Astrocyte (in vitro differentiated cells and primary cell): ENCODE measurements around the gene PRPF40B. TPM values are rescaled to one million over a fixed set of nuclear protein-coding genes. Genes with fewer than 3 reads are reported as not detected.
"Not testable (repeated sequence)": the region's sequence is repeated elsewhere in the genome, so short reads cannot be mapped to it uniquely, and the experiment has no call there.

ENCODE experiments used
- DNase-seq: peaks from one replicate; pipeline ENCODE4 v3.0.0-alpha.2; 2010; ENCODE audit warnings: low read depth
- FAIRE-seq: peaks from 2 replicates; lab custom pipeline; 2011; peaks lifted over from hg19 to GRCh38; lab: Jason Lieb, UNC
- H2AFZ ChIP-seq: 2 replicates; pipeline ENCODE4 v1.6.0; 2012; ENCODE audit warnings: low read depth, low read length, inconsistent platforms
- H3K27ac ChIP-seq: 2 replicates; pipeline ENCODE4 v1.5.1; 2011; ENCODE audit warnings: low read depth, low read length, inconsistent platforms
- H3K27me3 ChIP-seq: 2 replicates; pipeline ENCODE4 v1.6.0; 2011; ENCODE audit warnings: low read length, inconsistent platforms; ENCODE audit not compliant: insufficient read depth
- H3K36me3 ChIP-seq: 2 replicates; pipeline ENCODE4 v1.5.1; 2011; ENCODE audit warnings: low read length, inconsistent platforms; ENCODE audit not compliant: insufficient read depth
- H3K4me1 ChIP-seq: 2 replicates; pipeline ENCODE4 v1.5.1; 2011; ENCODE audit warnings: low read length, inconsistent platforms; ENCODE audit not compliant: insufficient read depth
- H3K4me2 ChIP-seq: 2 replicates; pipeline ENCODE4 v1.6.0; 2012; ENCODE audit warnings: low read length, inconsistent platforms
- H3K4me3 ChIP-seq: 2 replicates; pipeline ENCODE4 v1.5.1; 2011; ENCODE audit warnings: low read depth, mild to moderate bottlenecking, low read length, inconsistent platforms; ENCODE audit not compliant: insufficient read depth
- H3K79me2 ChIP-seq: 2 replicates; pipeline ENCODE4 v1.6.0; 2012; ENCODE audit warnings: mild to moderate bottlenecking, low read length, inconsistent platforms; ENCODE audit not compliant: insufficient read depth
- H3K9ac ChIP-seq: 2 replicates; pipeline ENCODE4 v1.6.0; 2012; ENCODE audit warnings: mild to moderate bottlenecking, low read length, inconsistent platforms
- H3K9me3 ChIP-seq: 2 replicates; pipeline ENCODE4 v1.5.1; 2012; ENCODE audit warnings: low read depth, mild to moderate bottlenecking, low read length, inconsistent platforms; ENCODE audit not compliant: insufficient read depth
- H4K20me1 ChIP-seq: 2 replicates; pipeline ENCODE4 v1.6.0; 2012; ENCODE audit warnings: low read length, inconsistent platforms; ENCODE audit not compliant: insufficient read depth
- H3K27ac Mint-ChIP-seq: one replicate; pipeline ENCODE4 v1.8.0; 2021; ENCODE audit warnings: mild to moderate bottlenecking, mixed read lengths; ENCODE audit not compliant: unreplicated experiment
- H3K27me3 Mint-ChIP-seq: one replicate; pipeline ENCODE4 v1.8.0; 2021; ENCODE audit warnings: low read depth, mixed read lengths; ENCODE audit not compliant: unreplicated experiment
- H3K36me3 Mint-ChIP-seq: one replicate; pipeline ENCODE4 v1.8.0; 2021; ENCODE audit warnings: low read depth, mixed read lengths; ENCODE audit not compliant: unreplicated experiment
- H3K4me1 Mint-ChIP-seq: one replicate; pipeline ENCODE4 v1.8.0; 2021; ENCODE audit warnings: low read depth, mixed read lengths; ENCODE audit not compliant: unreplicated experiment
- H3K4me3 Mint-ChIP-seq: one replicate; pipeline ENCODE4 v1.8.0; 2021; ENCODE audit warnings: mild to moderate bottlenecking, moderate library complexity, mixed read lengths; ENCODE audit not compliant: unreplicated experiment
- H3K9me3 Mint-ChIP-seq: one replicate; pipeline ENCODE4 v1.8.0; 2021; ENCODE audit warnings: mild to moderate bottlenecking, mixed read lengths; ENCODE audit not compliant: unreplicated experiment
- EZH2 ChIP-seq: IDR thresholded peaks from 2 replicates; pipeline ENCODE4 v1.6.1; 2012; ENCODE audit warnings: mild to moderate bottlenecking, low read length, inconsistent platforms; ENCODE audit not compliant: insufficient read depth
- total RNA-seq: library from RNA; stranded (reverse); gene quantifications from 2 replicates; pipeline ENCODE4 v1.2.1, GENCODE V29; 2021
- TF ChIP-seq, protein P1 (sequence below): IDR thresholded peaks from 2 replicates; pipeline ENCODE4 v1.5.1; 2011; ENCODE audit warnings: low read depth, mild to moderate bottlenecking, inconsistent platforms, low read length, moderate library complexity; ENCODE audit not compliant: insufficient read depth

Gene PRPF40B
- total RNA-seq, 1 donor from 2014 or later = 10.1 TPM

GRCh38 chr12:49604856-49605255, 18.5 kb upstream of the PRPF40B start:
- no peaks in the 10 kb centered on the region for H3K79me2 ChIP-seq
- TF ChIP-seq EZH2 = no peak
- TF ChIP-seq, protein P1, sequence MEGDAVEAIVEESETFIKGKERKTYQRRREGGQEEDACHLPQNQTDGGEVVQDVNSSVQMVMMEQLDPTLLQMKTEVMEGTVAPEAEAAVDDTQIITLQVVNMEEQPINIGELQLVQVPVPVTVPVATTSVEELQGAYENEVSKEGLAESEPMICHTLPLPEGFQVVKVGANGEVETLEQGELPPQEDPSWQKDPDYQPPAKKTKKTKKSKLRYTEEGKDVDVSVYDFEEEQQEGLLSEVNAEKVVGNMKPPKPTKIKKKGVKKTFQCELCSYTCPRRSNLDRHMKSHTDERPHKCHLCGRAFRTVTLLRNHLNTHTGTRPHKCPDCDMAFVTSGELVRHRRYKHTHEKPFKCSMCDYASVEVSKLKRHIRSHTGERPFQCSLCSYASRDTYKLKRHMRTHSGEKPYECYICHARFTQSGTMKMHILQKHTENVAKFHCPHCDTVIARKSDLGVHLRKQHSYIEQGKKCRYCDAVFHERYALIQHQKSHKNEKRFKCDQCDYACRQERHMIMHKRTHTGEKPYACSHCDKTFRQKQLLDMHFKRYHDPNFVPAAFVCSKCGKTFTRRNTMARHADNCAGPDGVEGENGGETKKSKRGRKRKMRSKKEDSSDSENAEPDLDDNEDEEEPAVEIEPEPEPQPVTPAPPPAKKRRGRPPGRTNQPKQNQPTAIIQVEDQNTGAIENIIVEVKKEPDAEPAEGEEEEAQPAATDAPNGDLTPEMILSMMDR = no peak
- no peaks in the 10 kb centered on the region for H3K4me1 ChIP-seq
- no peaks in the 10 kb centered on the region for H3K27me3 ChIP-seq
- DNase-seq = no peak
- H3K4me3 ChIP-seq = no peak overlapping the region
- Mint-ChIP-seq H3K27ac (no peak overlapping the region), H3K9me3 (peaks cover 4% of the 10 kb centered on the region), H3K4me1 (peaks cover 2% of the 10 kb centered on the region), H3K27me3 (peaks cover 13% of the 10 kb centered on the region), H3K36me3 (peaks cover 15% of the 10 kb centered on the region), H3K4me3 (no peak overlapping the region)
- H3K4me2 ChIP-seq = no peak overlapping the region
- H3K27ac ChIP-seq = no peak overlapping the region
- H3K9ac ChIP-seq = no peak overlapping the region
- FAIRE-seq = no peak
- H4K20me1 ChIP-seq = no peaks in the 10 kb centered on the region
- no peak overlapping the region for H2AFZ ChIP-seq
- H3K9me3 ChIP-seq = no peaks in the 10 kb centered on the region
- H3K36me3 ChIP-seq = no peaks in the 10 kb centered on the region

DNA sequence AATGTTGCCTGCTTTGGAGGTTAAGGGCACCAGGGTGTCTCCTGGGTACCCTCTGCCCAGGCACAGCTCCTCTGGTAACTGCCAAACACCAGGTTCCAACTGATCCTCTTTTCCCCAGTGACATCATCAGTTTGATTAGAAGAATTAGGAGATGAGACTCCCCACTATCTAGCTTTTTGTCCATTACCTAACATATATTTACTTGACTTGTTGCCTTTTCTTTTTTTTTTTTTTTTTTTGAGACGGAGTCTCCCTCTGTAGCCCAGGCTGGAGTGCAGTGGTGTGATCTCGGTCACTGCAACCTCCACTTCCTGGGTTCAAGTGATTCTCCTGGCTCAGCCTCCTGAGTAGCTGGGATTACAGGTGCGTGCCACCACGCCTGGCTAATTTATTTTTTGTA, 17.8 kb upstream of the PRPF40B start, which contains the start of gene FAM186B:
Gene FAM186B (minus strand): TSS at position 101 of the 400 bp plus-strand sequence. CDS start 162 bp downstream, outside the sequence.
- H4K20me1 ChIP-seq, H3K79me2 ChIP-seq, H3K27ac Mint-ChIP-seq, H2AFZ ChIP-seq, H3K4me1 ChIP-seq, FAIRE-seq, H3K9me3 Mint-ChIP-seq, H3K36me3 ChIP-seq, H3K36me3 Mint-ChIP-seq, H3K4me3 ChIP-seq, H3K4me1 Mint-ChIP-seq, DNase-seq, H3K27ac ChIP-seq, H3K4me3 Mint-ChIP-seq, H3K9me3 ChIP-seq, H3K9ac ChIP-seq, H3K4me2 ChIP-seq, H3K27me3 ChIP-seq: not testable (repeated sequence)
- peaks cover 13% of the 10 kb centered on the region for H3K27me3 Mint-ChIP-seq

DNA sequence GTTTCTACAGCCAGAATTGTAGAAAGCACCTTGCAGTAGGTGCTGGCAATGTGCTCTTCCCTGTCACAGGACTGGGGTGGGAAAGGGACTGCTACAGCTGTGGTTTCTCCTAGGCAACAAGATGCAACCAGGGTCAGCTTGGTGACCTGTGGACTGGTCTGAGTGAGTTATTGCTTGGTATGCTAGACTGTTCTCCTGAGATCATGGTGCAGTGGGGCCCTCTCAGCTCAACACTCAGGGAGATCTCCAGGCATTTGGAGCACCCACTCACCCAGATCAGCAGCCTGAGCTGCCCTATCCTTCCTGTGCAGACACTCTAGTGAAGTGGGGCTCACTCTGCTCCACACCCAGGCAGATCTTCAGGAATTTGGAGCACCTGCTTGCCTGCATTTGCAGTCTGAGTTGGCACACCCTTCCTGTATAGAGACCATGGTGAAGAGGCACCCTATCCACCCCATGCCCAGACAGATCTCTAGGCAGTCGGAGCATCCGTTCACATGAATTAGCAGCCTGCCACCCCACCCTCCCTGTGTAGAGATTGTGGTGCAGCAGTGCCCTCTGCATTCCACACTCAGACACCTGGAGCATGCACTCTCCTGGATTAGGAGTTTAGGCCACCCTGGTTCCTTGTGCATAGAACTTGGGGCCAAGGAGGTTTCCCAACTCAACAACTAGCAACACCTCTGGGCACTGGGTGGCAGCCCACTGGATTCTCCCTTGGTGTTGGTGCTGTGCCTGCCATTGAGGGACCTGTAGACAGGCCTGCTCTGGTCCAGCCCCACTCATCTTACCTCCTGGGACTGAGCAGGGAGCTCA, 14.1 kb upstream of the PRPF40B start:
- no peaks in the 10 kb centered on the region for H3K27me3 ChIP-seq
- no peaks in the 10 kb centered on the region for H3K79me2 ChIP-seq
- no peak overlapping the region for H2AFZ ChIP-seq
- no peaks in the 10 kb centered on the region for H3K36me3 ChIP-seq
- DNase-seq = no peak
- no peaks in the 10 kb centered on the region for H3K9me3 Mint-ChIP-seq
- peaks cover 9% of the 10 kb centered on the region for H3K36me3 Mint-ChIP-seq
- FAIRE-seq = no peak
- H3K4me3 ChIP-seq = no peak overlapping the region
- H3K27ac ChIP-seq = no peak overlapping the region
- H3K4me1 Mint-ChIP-seq = peaks cover 2% of the 10 kb centered on the region
- H3K27ac Mint-ChIP-seq = no peak overlapping the region
- no peak overlapping the region for H3K4me3 Mint-ChIP-seq
- no peak overlapping the region for H3K9ac ChIP-seq
- H3K4me1 ChIP-seq = no peaks in the 10 kb centered on the region
- H3K4me2 ChIP-seq = no peak overlapping the region
- H3K9me3 ChIP-seq = no peaks in the 10 kb centered on the region
- TF ChIP-seq, protein P1 = no peak
- TF ChIP-seq EZH2 = no peak
- no peaks in the 10 kb centered on the region for H4K20me1 ChIP-seq
- H3K27me3 Mint-ChIP-seq = peaks cover 4% of the 10 kb centered on the region
